ENCODE measurements around the gene GNB3.
A peak's percentile ranks its signal among the peaks of the same experiment; 100 is the strongest.

DNA sequence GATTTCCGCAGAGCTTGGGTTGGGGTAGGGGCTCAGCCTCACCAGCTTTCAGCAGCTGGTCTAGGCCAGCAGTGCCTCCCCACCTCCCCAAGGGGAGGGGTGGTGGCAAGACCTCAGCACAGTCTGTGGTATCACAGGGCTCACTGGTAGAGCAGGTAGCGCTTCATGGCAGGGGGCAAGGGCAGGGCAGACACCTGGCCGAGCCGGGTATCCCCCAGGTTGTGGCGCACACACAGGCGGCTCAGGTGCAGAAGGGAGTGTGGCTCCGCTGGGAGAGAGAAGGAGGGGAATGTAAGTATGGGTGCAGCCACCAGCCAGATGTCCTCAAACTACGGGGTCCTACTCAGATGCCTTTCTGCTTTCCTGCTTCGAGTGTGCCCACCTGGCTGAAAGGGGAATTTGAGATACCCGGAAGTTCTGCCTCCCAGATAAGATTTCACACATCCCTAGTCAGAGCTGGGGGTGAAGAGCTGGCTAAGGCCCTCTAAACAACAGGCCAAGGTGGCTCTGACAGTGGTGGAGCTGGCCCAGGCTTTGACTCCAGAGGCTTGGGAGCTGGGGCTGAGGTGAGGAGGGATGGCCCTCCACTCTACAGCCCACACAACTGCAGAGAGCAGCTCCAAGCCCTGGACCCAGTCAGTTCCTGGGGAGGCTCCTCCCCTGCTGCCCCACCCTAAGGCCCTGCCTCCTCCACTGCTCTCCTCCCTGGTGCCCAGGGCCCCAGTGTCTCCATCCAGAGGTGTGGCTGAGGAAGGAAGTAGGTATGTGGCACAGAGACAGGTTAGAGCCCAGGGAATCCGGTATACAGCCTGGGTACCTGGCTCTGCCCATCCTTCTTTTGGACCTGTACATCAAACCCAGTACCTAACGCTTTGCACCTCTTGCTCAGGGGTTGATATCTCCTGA lies 30.6 kb downstream of the GNB3 start:
- TF ChIP-seq, protein P1, sequence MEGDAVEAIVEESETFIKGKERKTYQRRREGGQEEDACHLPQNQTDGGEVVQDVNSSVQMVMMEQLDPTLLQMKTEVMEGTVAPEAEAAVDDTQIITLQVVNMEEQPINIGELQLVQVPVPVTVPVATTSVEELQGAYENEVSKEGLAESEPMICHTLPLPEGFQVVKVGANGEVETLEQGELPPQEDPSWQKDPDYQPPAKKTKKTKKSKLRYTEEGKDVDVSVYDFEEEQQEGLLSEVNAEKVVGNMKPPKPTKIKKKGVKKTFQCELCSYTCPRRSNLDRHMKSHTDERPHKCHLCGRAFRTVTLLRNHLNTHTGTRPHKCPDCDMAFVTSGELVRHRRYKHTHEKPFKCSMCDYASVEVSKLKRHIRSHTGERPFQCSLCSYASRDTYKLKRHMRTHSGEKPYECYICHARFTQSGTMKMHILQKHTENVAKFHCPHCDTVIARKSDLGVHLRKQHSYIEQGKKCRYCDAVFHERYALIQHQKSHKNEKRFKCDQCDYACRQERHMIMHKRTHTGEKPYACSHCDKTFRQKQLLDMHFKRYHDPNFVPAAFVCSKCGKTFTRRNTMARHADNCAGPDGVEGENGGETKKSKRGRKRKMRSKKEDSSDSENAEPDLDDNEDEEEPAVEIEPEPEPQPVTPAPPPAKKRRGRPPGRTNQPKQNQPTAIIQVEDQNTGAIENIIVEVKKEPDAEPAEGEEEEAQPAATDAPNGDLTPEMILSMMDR (IDR thresholded peaks at IDR 0.05 in 2 of 3, conservative IDR thresholded peaks at IDR 0.05 in 1 of 3; ENCODE audit: borderline replicate concordance in 1 of 3, insufficient read depth in 1 of 3, low read depth in 2 of 3, low read length in 2 of 3): peak in 1 of 3 experiments; percentile 12; a peak in 1 of 6 replicates
- no peak for TF ChIP-seq JUND (IDR thresholded peaks at IDR 0.05)
- no peak for TF ChIP-seq ZNF274 (IDR thresholded peaks at IDR 0.05; ENCODE audit: low read depth, low read length)
- TF ChIP-seq EZH2 (IDR thresholded peaks at IDR 0.05): no peak
- TF ChIP-seq CBX3 (IDR thresholded peaks at IDR 0.05; ENCODE audit: low read depth): no peak
- TF ChIP-seq POLR2AphosphoS5 (IDR thresholded peaks at IDR 0.05; ENCODE audit: low read depth, low read length): peak; percentile 86; the same call in 1 of the 2 replicates
- TF ChIP-seq POLR2A (IDR thresholded peaks at IDR 0.05; ENCODE audit: borderline replicate concordance, extremely low read depth, insufficient read depth, insufficient read length): peak; percentile 74
- TF ChIP-seq, protein P2, sequence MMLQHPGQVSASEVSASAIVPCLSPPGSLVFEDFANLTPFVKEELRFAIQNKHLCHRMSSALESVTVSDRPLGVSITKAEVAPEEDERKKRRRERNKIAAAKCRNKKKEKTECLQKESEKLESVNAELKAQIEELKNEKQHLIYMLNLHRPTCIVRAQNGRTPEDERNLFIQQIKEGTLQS (IDR thresholded peaks at IDR 0.05): no peak
- TF ChIP-seq, protein P3, sequence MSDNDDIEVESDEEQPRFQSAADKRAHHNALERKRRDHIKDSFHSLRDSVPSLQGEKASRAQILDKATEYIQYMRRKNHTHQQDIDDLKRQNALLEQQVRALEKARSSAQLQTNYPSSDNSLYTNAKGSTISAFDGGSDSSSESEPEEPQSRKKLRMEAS (IDR thresholded peaks at IDR 0.05): no peak
- TF ChIP-seq EZH2phosphoT487 (IDR thresholded peaks at IDR 0.05; ENCODE audit: borderline replicate concordance): no peak
- no peak for TF ChIP-seq ELF1 (IDR thresholded peaks at IDR 0.05; ENCODE audit: borderline replicate concordance, low read depth)
- TF ChIP-seq CEBPB (IDR thresholded peaks at IDR 0.05; ENCODE audit: low read depth): no peak

All from HCT116 (cell line).